ENCODE results near the gene ZSCAN31.

ZSCAN31 gene

DNA sequence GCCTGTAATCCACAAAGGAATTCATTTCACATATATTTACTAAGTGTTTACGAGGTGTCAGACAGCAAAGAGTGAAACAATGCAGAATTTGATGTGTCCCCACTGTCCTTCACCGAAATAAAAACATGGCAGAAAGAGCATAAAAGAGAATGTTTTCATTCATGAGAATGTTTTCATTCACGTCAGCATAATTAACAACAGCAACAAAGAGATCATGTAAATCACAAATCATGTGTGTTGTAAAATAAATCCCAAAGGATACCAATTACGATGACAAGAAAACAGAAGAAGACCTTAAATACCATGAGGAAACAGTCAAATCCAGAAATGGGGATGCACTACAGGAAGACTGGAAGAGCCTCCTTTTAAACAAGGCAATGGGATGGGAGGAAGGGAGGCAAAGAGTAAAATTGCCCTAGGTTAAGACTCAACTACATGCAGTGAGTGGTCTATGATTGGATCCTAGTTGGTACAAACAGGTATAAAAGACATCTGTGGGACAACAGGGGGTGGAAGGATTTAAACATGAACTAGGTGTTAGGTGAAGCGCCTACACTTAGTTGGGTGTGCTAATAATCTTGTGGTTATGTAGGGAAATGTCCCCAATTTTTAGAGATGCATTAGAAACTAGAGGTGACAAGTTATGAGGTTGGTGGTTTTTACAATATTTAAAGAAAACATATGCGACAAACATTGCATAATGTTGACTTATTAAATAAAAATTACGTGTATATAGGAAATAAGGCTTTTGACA, 1.5 kb downstream of the ZSCAN31 start:
- no peaks in the 10 kb centered on the region for H3K27me3 ChIP-seq (replicated peaks)
- in situ Hi-C loops (cut with HindIII; ENCODE audit: low pct_ligation_motif_present, low sequenced_read_pairs), result no loop called here
- DNase-seq, result no peak
- H3K4me3 ChIP-seq (ENCODE audit: low read depth, low read length), result no peak overlapping the region
- no peak overlapping the region for H3K27ac ChIP-seq
- H3K36me3 ChIP-seq (replicated peaks), result no peaks in the 10 kb centered on the region
- TF ChIP-seq, protein P1, sequence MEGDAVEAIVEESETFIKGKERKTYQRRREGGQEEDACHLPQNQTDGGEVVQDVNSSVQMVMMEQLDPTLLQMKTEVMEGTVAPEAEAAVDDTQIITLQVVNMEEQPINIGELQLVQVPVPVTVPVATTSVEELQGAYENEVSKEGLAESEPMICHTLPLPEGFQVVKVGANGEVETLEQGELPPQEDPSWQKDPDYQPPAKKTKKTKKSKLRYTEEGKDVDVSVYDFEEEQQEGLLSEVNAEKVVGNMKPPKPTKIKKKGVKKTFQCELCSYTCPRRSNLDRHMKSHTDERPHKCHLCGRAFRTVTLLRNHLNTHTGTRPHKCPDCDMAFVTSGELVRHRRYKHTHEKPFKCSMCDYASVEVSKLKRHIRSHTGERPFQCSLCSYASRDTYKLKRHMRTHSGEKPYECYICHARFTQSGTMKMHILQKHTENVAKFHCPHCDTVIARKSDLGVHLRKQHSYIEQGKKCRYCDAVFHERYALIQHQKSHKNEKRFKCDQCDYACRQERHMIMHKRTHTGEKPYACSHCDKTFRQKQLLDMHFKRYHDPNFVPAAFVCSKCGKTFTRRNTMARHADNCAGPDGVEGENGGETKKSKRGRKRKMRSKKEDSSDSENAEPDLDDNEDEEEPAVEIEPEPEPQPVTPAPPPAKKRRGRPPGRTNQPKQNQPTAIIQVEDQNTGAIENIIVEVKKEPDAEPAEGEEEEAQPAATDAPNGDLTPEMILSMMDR (IDR thresholded peaks at IDR 0.05; ENCODE audit: low read depth, low read length, missing control alignments), result no peak

DNA sequence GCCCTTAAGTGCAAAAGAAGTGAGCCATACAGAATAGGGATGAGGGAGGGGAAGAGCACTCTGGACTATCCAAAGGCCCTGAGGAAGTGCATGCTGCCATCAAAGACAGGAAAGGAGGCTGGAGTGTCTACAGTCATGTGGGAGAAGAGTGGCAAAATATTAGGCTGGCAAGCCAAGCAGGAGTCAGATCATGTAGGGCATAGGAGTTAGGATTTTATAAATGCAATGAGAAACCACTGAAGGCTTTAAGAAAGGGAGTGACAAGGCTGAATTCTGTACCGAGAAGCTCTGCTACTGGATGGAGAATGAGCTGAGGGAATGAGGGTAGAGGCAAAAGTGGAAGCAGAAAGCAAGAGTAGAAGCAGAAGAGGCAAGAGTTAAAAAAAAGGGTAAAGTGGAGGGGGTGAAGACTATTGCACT, 2.3 kb downstream of the ZSCAN31 start:
- no peaks in the 10 kb centered on the region for H3K27me3 ChIP-seq (replicated peaks)
- TF ChIP-seq, protein P1 (IDR thresholded peaks at IDR 0.05; ENCODE audit: low read depth, low read length, missing control alignments), result no peak
- H3K27ac ChIP-seq, result no peak overlapping the region
- in situ Hi-C loops (cut with HindIII; ENCODE audit: low pct_ligation_motif_present, low sequenced_read_pairs), result no loop called here
- DNase-seq, result no peak
- no peaks in the 10 kb centered on the region for H3K36me3 ChIP-seq (replicated peaks)
- no peak overlapping the region for H3K4me3 ChIP-seq (ENCODE audit: low read depth, low read length)

DNA sequence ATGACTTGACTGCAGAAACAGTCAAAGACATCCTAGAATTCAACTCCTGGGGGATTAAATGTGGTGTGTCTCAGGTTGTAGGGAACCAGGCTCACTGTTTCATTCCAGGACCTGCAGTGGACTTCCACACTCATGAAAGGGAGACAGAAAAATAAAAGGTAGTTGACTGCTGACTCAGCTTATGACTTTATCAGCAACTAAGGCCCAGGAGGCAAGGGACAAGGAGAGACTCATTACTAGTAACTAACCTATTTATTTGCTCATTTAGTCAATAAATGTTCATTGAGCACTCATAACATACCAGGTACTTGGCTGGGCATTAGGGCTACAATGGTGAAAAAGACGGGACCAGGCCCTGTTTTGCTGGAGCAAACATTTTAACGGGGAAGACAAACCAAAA, 2.9 kb downstream of the ZSCAN31 start:
- Histone ChIP-seq H3K4me3 (ENCODE audit: low read depth, low read length) (no peak overlapping the region), H3K27me3 (replicated peaks) (no peaks in the 10 kb centered on the region), H3K36me3 (replicated peaks) (no peaks in the 10 kb centered on the region), H3K27ac (no peak overlapping the region)
- TF ChIP-seq, protein P1 (IDR thresholded peaks at IDR 0.05; ENCODE audit: low read depth, low read length, missing control alignments), result no peak
- in situ Hi-C loops (cut with HindIII; ENCODE audit: low pct_ligation_motif_present, low sequenced_read_pairs), result no loop called here
- no peak for DNase-seq

DNA sequence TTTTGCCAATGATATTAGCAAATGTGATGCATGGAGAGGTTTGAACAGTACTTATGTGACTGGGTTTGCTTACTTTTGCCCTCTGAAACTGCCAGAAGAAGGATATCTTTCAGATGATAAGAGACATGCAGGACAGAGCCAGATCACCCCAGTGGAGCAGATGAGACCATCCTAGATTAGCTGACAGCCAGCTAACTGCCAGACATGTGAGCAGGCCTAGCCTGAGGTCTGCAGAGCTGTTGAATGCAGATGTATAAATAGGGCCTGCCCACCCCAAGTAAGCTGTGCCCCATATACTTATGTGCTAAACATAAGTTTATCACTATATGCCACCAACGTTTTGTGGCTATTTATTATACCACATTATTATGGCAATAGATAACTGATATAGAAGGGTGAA, 5.9 kb downstream of the ZSCAN31 start:
- DNase-seq, result no peak
- no peak overlapping the region for H3K4me3 ChIP-seq (ENCODE audit: low read depth, low read length)
- H3K27ac ChIP-seq, result no peak overlapping the region
- peaks cover 4% of the 10 kb centered on the region for H3K36me3 ChIP-seq (replicated peaks)
- no peaks in the 10 kb centered on the region for H3K27me3 ChIP-seq (replicated peaks)
- TF ChIP-seq, protein P1 (IDR thresholded peaks at IDR 0.05; ENCODE audit: low read depth, low read length, missing control alignments), result no peak
- in situ Hi-C loops (cut with HindIII; ENCODE audit: low pct_ligation_motif_present, low sequenced_read_pairs), result no loop called here

DNA sequence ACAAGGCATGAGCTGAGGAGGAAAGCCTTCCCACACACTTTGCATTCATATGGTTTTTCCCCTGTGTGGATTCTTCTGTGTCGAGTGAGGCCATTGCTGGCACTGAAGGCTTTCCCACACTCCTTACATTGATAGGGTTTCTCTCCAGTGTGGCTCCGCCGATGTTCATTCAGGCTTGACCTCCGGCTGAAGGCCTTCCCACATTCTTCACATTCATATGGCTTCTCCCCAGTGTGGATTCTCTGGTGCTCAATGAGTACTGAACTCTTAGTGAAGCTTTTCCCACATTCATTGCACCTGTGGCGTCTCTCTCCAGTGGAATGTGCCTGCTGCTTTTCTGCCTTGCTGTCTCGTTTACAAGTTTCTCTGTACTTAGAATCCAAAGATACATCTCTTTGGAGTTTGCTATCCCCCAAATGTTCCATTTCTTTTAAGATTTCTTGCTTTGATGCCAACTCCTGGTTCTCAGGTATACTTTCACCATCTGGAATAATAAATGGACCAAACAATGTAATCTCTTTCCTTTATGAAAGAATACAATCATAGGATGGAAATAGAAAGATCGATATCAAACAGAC, 9.5 kb downstream of the ZSCAN31 start:
- Histone ChIP-seq H3K27me3 (replicated peaks) (no peaks in the 10 kb centered on the region), H3K27ac (no peak overlapping the region), H3K36me3 (replicated peaks) (peaks cover 4% of the 10 kb centered on the region), H3K4me3 (ENCODE audit: low read depth, low read length) (no peak overlapping the region)
- in situ Hi-C loops (cut with HindIII; ENCODE audit: low pct_ligation_motif_present, low sequenced_read_pairs), result no loop called here
- TF ChIP-seq, protein P1 (IDR thresholded peaks at IDR 0.05; ENCODE audit: low read depth, low read length, missing control alignments), result no peak
- DNase-seq, result no peak

Measured in brain microvascular endothelial cell (primary cell).